HG03135 (cell line): Measurements from ENCODE around the gene CANT1.
"Not testable (repeated sequence)": the region's sequence is repeated elsewhere in the genome, so short reads cannot be mapped to it uniquely, and the experiment has no call there.

Experiments used
- ATAC-seq: cut with Tn5 transposase; IDR thresholded peaks from one replicate; pipeline ENCODE4 v1.9.1; 2021; ENCODE audit warnings: mild to moderate bottlenecking, moderate library complexity; ENCODE audit not compliant: unreplicated experiment

The CANT1 gene

DNA sequence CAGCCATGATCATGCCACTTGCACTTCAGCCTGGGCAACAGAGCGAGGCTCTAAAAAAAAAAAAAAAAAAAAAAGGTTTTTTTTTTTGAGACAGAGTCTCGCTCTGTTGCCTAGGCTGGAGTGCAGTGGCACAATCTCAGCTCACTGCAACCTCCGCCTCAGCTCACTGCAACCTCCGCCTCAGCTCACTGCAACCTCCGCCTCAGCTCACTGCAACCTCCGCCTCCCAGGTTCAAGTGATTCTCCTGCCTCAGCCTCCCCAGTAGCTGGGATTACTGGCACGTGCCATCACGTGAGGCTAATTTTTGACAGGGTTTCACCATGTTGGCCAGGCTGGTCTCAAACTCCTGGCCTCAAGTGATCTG, 46.6 kb downstream of the CANT1 start:
- not testable (repeated sequence) for ATAC-seq

DNA sequence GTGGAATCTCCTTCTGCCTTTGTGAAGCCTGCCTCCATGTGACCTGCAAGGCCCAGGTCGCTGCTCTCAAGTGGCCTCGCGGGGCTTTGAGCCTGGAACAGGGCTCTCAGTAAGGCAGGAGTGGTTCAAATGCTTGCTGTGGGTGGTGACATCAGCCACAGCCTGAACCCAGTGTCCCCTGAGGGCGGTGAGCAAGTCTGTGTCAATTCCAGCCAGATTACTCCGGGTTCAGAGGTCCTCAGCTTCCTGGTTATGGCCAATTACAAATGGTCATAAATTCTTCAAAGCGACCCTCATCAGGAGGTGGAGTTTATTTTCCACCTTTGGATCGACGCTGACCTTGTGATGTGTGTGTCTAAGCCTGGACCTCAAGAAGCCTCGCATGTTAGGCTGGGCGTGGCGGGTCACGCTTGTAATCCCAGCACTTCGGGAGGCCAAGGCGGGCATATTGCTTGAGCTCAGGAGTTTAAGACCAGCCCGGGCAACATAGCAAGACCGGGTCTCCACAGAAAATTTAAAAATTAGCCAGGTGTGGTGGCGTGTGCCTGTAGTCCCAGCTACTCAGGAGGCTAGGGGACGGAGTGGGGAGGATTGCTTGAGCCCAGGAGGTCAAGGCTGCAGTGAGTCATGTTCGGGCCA, 47.1 kb downstream of the CANT1 start:
- ATAC-seq: no peak

DNA sequence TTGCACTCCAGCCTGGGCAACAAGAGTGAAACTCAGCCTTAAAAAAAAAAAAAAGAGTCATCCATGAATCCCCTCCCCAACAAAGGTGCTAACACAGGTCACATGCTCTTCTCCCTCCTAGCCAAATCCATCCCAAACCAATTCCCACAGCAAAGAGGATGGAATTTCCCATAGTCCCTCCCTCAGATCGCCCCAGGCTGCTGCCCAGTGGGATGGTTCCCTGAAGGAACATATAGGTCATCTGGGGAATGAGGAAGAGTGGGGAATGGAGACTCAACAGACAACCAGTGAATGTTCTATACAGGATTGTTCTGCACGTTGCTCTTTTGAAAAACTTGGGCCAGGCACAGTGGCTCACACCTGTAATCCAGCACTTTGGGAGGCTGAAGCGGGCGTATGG, 48.0 kb downstream of the CANT1 start:
- ATAC-seq: no peak

DNA sequence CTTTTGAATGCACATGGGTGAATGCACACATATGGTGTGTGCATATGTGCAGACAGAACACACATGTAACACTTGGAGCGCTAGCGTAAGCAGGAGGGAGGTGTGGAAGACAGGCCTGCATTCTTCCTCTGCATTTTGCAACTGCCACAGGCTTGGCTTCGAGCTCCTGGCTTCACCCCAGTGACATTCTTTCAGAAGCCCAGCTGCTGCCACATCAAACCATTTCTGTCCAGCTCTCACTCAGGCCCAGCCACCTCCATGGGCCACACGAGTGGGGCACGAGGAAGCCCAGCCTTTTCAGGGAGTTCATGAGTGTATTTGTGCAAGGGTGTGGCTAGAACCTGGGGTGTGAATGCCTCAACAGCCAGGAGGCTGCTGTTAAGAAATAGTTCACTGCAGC, 48.6 kb downstream of the CANT1 start:
- ATAC-seq: no peak

DNA sequence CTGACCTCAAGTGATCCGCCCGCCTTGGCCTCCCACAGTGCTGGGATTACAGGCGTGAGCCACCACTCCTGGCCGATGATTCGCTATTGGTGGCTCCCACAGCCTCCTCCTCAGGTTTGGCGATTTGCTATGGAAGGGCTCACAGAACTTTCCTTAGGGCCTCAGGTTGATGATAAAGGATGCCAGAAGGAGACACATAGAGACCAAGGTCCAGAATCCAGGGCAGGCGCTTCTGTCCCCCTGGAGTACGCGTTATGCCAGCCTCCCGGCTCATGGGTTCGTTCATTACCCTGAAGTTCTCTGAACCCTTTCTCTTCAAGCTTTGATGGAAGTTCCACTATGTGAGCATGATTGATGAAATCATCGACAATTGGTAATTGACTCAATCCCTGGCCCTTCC, 49.8 kb downstream of the CANT1 start:
- ATAC-seq: no peak

DNA sequence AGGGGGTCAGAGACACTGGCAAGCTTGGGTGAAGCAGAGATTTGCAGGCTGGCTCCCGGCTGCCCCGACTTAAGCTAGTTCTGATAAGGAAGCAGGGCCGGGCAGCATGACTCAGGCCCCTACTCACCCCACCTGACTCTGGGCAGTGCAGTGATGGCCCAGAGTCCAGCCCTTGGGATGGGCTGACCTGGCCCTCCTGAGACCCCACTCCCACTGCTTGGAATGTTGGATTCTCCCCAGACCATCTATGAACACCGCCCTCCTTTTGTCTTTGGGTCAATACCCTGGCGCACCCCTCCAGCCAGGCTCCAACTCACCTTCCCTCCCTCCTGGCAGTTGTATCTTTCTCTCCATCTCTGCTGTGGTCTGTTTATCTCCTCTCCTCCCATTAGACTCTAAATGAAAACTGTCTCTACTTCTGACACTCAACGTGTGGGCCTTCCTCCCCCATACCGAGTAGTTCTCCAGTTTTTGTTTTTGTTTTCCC, 50.9 kb downstream of the CANT1 start:
- no peak for ATAC-seq

DNA sequence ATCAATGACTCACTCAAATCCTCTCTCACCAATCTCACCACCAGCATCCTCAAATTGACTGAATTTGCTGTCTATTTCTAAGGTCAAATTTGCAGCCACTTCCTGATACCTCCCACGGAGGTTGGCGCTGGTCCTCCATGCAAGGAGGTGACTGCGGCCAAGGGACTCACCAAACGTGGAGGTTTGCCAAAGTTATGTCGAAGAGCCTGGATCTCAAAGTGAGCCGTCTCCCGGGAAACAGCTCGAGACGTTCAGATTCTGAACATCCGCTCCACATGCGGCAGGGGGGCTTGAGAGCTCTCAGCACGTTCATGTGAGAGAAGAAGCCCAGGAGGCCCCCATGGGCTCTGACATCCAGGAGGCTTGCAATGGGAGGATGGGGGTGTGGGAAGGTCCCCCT, 52.4 kb downstream of the CANT1 start:
- no peak for ATAC-seq

DNA sequence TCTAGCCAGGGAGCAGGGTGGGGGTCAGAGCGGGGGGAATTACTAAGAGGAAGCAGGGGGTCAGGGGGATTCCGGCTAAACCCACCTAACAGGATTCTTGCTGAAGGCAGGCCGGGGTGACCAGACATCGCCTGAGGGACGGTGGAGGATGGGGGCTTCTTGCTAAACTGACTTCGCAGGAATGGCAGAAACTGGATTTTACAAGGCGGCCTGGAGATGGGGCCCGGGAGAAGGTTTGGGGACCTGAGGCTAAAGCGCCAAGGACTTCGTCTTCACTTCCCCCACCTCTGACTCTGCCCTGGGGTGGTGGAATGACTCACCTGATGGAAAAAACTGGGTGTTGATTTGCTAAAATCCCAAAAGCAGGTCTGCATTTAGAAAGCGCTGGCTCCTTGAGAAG, 53.3 kb downstream of the CANT1 start:
- no peak for ATAC-seq

DNA sequence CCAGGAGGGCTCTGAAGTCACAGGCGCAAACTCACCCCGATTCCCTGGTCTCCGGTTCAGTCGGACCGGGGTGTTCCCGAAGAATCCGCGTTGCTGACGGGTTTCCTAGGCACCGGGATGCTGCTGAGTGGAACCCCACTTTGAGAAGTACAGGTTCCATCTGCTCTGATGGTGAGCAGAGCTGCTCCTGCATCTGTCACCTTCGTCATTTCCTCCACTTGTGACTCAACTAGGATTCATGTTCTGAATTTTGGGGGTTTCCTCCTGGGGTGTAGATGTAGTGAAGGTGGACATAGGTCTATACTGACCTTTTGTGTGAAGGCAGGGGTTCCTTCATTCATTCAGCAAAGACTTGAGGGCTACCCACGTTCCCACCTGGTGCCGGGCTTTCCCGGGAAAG, 54.9 kb downstream of the CANT1 start:
- no peak for ATAC-seq

DNA sequence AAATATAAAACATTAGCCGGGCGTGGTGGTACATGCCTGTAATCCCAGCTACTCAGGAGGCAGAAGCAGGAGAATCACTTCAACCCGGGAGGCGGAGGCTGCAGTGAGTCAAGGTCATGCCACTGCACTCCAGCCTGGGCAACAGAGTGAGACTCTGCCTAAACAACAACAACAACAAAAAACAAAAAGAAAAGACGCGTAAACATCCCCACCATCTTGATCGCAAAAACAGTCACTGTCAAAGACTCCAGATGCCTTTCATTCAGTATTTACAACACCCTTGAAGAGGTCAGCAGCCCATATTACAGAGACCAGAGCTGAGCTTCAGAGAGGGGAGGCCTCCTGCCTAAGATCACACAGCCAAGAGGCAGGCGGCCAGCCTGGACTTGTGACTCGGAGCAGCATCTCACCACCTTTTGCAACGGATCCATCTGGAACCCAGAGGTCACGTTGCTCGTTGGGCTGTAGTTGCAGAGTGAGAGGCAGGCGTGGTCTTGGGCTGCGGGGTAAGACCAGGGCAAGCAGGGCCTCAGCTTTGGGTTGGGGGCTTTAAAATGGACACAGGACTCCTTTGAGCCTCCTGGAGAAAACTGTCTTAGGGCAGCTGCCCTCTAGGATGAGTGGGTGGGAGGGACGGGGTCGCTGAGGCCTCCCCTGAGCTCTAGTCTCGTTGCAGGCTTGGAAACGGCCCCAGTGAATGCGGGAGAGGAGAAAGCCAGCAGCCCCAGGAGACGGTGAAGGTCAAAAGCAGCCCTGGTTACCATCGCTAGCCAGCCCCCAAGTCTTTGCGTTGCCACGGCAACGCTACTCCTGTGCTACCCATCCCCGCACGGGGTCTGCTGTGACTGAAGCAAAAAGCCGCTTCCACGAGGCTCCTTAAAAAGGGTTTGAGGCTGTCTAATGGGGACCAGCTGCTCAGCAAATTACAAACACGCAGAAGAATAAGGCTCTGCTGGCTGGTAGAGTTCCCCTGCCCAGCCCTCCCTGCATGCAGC, 55.9 kb downstream of the CANT1 start:
- no peak for ATAC-seq

DNA sequence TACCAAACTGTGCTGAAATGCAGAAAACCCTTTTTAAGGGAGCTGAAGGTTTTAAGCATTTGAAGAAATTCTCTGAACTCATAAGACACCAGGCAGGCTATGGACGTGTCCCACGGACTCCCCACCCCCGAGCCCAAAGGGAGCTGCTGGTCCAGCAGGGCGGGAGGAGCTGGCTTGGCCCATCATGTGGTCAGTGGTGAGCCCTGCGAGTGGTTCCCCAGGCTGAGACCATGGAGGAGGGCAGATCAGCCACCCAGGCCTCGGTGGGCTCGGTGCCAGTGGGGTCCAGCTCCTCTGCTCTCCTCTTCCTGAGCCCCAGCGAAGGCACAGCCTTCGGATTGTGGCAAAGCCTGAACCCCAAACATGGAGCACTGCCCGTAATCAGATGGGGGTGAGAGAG, 56.9 kb downstream of the CANT1 start:
- no peak for ATAC-seq

DNA sequence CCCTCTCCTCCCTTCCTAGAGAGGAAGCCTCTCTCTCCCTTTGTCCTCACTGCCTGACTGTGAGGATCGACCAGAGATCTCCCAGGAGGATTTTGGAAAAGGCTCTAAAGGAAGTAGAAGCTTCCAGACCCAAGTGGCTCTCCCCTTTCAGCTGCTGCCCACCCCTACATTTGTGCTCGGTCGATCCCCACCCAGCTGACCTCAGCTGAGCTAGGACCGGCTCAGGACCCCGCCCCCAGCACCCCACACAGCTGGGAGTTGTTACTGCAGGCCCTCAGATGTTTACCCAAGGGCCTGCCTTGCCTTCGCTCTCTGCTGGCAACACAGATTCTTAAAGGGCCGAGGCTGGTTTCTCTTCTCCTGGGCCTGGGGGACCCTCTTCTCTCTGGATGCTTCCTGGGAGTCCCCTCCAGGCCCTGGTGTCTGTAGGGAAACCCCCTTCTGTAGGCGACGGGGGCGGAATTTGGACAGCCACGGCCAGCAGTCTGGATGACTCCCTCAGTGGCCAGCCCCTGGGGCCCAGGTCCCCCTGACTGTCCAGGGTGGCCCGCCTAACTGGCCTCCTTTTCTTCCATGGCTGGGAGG, 57.5 kb downstream of the CANT1 start:
- ATAC-seq: no peak

DNA sequence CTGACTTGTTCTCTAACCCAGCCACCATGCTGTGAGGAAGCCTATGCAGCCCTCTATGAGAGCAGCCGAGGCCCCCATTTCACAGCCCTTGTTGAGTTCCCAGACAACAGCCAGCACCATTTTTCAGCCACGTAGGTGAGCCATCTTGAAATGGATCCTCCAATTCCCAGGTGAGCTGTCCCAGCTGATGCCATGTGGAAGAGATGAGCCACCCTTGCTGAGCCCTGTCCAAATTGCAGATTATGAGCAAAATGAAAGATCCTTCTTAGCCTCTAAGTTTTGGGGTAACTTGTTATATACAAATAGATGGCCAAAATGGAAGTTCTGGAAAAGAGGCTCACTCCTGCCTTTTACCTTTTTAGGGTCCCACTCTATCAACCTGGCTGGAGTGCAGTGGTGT, 58.7 kb downstream of the CANT1 start:
- ATAC-seq: no peak

DNA sequence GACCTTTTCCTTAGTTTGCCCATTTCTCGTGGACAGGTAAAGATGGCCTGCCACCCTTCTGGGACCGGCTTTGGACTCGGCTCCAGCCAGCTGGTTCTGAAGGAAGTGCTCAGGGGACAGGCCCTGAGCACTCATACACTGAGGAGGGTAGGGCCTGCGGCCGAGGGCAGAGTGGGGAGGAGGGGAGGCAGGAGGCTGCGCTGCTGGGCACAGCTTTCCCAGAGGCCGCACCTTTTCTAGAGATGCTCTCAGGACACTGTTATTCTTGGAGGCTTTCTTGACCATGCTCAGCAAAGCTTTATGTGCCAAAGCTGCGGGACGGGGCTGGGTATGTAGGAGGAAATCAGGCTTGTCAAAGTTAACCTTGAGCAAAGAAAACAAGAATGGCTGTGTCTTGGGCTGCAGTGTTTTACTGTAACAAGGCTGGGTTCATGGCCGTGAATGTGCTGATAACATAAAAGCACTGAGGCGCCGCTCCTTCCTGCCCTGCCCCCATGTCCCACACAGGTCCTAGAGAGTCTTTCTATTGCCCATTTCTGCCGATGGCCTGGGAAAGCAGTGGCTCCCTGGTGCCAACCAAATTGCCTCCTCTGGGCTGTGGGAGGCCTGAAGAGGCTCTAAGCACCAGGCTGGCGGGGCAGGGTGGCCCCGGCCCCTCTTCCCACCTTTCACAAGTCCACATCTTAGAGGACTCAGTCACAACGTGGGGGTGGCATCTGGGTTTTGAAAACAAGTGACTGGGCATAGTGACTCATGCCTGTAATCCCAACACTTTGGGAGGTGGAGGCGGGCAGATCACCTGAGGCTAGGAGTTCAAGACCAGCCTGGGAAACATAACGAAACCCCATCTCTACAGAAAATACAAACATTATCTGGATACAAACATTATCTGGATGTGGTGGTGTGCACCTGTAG, 62.1 kb downstream of the CANT1 start:
- ATAC-seq: no peak

DNA sequence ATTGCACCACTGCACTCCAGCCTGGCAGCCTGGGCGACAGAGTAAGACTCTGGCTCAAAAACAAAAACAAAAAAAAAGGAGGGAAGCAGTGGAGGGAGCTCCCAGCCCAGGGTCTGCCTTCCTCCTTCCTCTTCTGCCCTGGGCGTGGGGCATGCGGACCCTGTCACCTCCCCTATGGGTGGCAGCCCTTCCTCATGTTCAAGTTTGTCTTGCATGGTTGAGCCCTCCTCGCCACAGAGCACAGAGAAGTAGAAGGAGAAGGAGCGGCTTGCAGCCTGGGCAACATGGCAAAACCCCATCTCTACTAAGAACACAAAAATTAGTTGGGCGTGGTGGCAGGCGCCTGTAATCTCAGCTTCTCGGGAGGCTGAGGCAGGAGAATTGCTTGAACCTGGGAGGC, 62.9 kb downstream of the CANT1 start:
- ATAC-seq: no peak

DNA sequence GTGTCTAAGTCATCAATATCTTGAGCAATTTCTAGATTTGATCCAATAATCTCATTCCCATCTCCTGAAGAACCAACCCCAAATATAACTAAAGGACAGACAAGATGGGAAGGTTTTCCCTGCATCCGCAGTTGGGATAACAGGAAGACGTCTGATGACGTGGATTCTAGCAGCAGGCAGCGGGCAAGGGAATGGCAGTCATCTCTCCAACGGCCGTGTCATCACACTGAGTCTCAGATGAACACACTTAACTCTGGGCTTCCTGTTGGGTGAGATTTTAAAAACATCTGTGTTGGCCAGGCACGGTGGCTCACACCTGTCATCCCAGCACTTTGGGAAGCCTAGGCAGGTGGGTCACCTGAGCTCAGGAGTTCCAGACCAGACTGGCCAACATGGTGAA, 63.4 kb downstream of the CANT1 start:
- ATAC-seq: no peak

DNA sequence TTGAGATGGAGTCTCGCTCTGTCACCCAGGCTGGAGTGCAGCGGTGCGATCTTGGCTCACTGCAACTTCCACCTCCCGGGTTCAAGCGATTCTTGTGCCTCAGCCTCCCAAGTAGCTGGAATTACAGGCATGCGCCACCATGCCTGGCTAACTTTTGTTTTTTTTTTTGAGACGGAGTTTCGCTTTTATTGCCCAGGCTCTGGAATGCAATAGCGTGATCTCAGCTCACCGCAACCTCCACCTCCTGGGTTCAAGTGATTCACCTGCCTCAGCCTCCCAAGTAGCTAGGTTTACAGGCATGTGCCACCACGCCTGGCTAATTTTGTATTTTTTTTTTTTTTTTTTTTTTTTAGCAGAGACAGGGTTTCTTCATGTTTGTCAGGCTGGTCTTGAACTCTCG, 64.1 kb downstream of the CANT1 start:
- ATAC-seq: not testable (repeated sequence)

DNA sequence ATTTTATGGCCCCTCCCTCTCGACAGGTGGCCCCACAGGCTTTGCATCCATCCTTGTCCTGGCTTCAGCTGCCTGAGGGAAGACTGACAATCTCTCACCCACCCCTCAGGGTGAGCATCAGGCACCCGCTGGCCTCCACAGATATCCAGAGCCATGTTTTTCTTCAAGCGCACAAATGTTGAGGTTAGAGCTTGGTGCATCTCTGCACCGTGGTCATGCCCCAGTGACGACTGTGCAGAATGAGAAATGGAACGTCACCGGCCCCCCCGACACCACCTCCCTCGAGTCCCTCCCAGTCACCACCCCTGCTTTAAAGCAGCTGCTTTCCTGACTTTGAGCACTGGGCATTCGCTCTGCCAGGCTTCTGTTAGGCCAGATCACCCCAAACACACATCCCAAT, 64.6 kb downstream of the CANT1 start:
- ATAC-seq: no peak

DNA sequence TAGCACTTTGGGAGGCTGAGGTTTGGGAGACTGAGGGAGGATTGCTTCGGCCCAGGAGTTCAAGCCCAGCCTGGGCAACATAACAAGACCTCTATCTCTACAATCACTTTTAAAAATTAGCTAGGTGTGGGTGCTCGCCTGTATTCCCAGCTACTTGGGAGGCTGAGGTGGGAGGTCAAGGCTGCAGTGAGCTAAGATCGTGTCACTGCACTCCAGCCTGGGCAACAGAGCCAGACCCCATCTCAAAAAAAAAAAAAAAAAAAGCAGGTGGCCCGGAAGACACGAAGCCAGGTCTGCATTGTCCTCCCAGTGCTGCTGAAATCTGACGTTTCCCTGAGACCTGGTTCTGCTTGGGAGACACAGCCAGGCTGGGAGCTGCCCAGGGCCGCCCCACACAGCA, 65.5 kb downstream of the CANT1 start:
- ATAC-seq: no peak
